ENCODE data around the gene BPIFA3. TPM values are rescaled to one million over a fixed set of nuclear protein-coding genes. Genes with fewer than 3 reads are reported as not detected.
A peak's percentile ranks its signal among the peaks of the same experiment; 100 is the strongest.
"Not testable (repeated sequence)": the region's sequence is repeated elsewhere in the genome, so short reads cannot be mapped to it uniquely, and the experiment has no call there.

BPIFA3 gene
- not detected in 2 replicates for total RNA-seq

DNA sequence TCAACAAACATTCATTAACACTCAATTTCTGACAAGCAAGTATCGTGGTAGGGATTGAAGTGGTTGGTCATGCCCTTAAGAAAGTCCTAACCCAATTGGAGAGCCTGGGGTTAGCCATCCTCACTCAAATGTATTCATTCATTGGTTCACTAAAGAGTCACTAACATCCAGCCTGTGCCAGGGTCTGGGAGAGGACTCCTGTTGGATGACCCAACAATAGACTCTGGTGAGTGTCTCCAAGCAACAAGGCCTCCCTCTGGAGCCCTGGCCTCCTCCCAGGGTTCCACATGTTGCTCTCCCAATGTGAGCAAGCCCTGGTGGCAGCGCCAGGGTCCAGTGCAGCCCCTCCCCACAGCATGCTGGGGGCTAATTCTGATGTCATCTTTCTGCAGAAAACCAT, at the start of gene BPIFA3:
Gene BPIFA3 (plus strand): TSS at position 301 of the 400 bp plus-strand sequence. CDS start 185 bp downstream, outside the sequence.
- no peak for DNase-seq (ENCODE audit: low read depth in 2 of 2)

DNA sequence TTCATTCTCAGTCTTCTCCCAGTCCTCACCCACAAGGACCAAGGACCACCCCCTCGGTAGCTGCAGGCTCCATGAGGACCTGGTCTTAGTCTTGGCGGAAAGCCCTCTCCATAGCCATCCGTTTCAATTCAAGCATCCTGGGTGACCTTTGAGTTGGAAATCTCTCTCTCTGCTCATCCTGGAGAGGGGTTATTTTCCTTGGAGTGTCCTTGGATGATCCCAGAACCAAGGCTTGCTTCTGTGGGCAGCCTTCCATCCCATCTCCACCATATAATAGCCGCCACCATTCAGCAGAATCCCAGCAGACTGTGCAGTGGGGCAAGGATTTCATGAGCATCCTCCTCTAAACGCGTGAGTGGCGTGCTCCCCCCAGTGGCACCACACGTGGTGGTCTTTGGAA, 49.3 kb upstream of the BPIFA3 start, which contains the start of gene BPIFA2:
Gene BPIFA2 (plus strand): TSS at position 301 of the 400 bp plus-strand sequence. CDS start 987 bp downstream, outside the sequence.
- DNase-seq (ENCODE audit: low read depth in 2 of 2) = no peak

DNA sequence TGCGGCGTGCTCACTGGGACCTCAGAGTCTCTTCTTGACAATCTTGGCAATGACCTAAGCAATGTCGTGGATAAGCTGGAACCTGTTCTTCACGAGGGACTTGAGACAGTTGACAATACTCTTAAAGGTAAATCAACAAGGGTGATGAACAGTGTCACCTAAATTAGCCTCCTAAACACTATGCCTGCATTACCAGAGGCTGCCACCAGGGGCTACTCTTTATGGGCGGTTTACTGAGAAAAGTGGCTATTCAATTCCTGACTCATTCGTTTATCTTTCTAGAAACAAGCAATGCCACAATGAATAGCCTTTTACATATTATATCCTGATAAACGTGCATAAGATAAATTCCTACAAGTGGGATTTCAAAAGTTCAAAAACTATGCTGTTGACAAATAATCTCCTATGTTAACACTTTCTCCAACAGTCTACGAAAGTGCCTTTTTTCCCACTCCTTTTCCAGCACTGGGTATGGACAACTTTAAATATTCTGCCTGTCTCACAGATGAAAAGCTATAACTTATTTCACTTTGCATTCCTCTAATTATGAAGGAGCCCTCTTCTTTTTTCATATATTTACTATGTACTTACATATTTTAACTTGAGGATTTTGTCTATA, 47.9 kb upstream of the BPIFA3 start:
- DNase-seq (ENCODE audit: low read depth in 2 of 2) = no peak

DNA sequence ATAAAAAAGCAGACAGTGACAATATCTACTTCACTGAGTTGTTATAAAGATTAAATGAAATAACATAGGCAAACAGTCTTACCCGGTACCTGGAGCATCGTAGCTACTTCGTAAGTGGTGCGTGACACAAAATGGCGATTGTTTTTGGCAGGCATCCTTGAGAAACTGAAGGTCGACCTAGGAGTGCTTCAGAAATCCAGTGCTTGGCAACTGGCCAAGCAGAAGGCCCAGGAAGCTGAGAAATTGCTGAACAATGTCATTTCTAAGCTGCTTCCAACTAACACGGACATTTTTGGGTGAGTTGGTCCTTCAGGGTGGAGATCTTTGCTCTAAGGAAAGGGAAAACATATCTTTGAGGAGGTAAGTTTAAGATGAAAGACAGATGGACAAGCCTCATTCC, 44.4 kb upstream of the BPIFA3 start:
- no peak for DNase-seq (ENCODE audit: low read depth in 2 of 2)

DNA sequence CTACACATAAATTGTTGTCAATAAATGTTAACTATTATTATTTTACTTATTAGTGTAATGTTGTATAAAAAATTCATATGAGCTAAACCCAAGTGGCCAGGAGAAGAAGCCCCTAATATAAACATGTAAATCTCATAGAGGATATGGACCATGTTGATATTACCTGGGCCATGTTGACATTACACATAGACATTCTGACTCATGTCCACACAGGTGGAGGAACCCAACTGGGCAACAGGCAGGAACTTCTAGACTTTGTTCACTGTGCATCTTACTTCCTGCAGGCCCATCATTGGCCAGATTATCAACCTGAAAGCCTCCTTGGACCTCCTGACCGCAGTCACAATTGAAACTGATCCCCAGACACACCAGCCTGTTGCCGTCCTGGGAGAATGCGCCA, 42.0 kb upstream of the BPIFA3 start:
- DNase-seq (ENCODE audit: low read depth in 2 of 2) = no peak

DNA sequence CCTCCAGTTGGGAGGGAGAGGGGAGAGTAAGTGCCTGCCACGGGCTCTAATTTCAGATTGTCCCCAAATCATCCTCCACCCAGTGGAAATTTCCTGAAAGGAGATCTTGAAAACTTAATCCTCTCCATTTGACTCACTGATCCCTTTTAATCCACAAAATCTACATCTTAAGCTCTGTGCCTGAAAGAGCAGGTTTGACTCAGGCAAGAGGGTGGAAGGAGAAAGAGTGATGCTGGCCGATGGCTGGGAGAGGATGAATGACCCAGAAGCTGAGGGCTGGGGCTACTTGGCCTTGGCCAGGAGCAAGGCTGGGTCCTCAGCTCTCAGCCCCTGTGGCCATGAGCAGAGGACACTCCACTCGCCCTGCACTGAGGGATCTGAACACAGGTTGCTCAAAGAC, 41.1 kb upstream of the BPIFA3 start:
- DNase-seq (ENCODE audit: low read depth in 2 of 2) = no peak

DNA sequence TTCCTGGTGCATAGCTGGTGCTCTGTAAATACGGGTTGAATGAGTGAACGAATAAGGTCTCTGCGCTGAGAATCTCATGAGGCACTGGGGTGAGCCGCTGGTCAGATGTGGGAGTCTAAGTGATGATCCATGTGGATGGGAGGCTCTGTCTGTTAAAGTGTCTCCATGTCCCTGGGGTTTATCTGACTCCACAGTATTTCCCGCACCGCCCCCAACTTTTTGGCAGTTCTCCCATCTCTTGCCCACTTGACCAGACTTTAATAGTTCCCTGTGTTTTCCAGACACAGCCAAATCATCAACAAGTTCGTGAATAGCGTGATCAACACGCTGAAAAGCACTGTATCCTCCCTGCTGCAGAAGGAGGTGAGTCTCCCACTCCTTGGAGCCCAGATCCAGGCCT, 39.3 kb upstream of the BPIFA3 start:
- no peak for DNase-seq (ENCODE audit: low read depth in 2 of 2)

DNA sequence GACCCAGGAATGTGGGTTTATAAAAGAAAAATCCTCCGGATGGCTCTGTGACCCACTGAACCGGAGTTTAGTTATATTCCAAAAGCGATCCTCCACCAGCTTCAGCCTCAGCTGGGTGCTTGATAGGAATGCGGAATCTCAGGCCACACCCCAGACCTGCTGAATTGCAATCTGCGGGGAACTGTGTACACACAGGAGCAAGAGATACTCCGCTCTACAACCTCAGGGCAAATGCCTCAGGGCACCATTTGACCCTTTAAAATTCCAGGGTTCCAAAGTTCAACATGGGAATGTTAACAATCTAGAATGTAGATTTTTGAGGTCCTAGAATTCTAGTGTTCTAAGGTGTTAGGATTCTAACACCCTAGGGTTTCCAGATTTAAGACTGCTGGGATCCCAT, 38.4 kb upstream of the BPIFA3 start:
- DNase-seq (ENCODE audit: low read depth in 2 of 2) = no peak

DNA sequence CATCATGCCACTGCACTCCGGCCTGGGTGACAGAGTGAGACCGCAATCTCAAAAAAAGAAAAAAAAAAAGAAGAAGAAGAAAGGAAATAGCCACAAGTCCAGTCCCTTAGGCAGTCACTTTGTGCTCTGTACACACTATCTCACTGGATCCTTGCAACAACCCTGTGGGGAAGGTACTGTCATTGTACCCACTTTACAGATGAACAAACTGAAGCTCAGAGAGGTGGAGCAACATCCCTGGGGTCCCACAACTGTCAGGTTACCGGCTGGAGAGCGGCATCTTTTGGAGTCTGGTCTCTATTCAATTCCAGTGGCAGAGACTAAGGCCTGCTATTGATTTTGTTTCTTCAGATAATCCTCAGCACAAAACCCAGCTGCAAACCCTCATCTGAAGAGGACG, 37.0 kb upstream of the BPIFA3 start:
- no peak for DNase-seq (ENCODE audit: low read depth in 2 of 2)

DNA sequence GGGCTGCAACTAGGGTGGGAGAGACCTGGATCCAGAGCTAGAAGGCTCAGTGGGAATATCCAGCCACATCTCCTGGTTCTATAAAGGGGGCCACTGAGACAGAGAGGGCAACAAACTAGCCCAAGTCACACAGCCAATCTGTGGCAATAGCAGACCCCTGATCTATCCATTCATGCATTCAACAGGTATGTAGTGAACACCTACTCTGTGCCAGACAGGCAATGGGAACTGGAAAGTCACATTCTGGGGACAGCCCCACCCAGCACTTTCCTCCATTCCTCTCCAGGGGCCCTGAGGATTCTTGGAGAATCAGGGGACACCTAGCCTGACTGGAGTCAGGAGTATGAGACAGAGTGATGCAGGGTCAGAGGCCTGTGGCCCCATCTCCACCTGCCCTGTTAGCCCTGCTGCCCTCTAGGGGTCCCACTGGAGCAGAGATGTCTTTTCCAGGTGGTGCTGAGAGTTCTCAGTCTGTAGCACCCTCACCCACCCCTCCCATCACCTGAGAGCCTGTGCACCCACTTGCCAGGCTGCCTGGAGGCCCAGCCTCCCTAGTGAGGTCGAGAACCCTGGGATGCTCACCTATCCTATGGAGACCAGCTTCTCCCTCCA, 35.6 kb upstream of the BPIFA3 start:
- DNase-seq (ENCODE audit: low read depth in 2 of 2) = no peak

DNA sequence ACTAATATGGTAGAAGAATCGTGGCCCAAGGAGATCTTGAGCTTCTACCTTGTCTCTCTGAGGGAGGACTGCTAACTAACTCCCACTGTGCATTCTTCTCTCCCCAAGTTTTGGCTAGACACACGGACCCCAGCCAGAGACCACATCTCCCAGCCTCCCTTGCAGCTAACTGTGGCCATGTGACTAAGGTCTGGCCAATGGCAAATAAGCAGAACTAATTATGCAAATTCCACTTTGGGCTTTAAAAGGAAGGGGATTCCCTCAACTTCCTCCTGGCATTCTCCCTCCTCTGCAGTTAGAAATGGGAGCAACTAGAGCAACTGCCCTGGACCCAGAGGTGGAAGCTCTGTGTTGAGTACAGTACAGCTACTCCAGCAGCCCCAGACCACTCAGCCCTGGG, 33.8 kb upstream of the BPIFA3 start:
- no peak for DNase-seq (ENCODE audit: low read depth in 2 of 2)

DNA sequence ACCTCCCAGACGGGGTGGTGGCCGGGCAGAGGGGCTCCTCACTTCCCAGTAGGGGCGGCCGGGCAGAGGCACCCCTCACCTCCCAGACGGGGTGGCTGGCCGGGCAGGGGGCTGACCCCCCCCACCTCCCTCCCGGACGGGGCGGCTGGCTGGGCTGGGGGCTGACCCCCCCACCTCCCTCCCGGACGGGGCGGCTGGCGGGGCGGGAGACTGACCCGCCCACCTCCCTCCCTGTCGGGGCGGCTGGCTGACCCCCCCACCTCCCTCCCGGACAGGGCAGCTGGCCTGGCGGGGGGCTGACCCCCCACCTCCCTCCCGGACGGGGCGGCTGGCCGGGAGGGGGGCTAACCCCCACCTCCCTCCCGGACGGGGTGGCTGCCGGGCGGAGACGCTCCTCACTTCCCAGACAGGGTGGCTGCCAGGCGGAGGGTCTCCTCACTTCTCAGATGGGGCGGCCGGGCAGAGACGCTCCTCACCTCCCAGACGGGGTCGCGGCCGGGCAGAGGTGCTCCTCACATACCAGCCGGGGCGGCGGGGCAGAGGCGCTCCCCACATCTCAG, 32.0 kb upstream of the BPIFA3 start:
- DNase-seq (ENCODE audit: low read depth in 2 of 2) = not testable (repeated sequence)

DNA sequence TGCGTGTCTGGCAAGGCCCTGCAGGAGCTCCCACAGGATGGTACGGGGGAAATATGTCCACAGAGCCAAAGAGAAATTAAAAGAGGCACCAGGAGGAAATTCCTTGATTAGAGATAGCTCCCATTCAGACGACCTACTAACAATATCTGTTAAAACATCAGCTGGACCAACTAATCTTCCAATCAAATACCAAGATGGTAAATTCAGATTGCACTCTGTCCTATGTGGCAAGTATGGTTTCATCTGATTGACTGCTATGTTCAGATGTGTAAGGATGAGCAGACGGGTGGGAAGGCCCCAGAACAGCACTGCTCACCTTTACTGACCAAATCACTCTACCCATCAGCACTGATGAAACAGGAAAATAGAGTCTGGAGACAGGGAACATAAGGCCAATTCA, 29.7 kb upstream of the BPIFA3 start:
- no peak for DNase-seq (ENCODE audit: low read depth in 2 of 2)

DNA sequence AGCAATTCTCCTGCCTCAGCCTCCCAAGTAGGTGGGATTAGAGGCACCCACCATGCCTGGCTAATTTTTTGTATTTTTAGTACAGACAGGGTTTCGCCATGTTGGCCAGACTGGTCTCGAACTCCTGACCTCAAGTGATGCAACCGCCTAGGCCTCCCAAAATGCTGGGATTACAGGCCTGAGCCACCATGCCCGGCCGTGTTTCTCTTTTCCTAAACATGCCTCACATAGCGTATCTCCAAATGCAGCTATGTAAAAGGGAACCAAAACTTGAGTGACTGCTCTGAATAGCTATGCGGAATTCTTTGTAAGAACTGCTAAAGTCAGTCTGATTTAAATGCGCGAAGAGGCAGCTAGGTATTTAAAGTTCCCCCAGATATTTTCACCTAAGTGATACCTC, 28.7 kb upstream of the BPIFA3 start:
- DNase-seq (ENCODE audit: low read depth in 2 of 2) = no peak

DNA sequence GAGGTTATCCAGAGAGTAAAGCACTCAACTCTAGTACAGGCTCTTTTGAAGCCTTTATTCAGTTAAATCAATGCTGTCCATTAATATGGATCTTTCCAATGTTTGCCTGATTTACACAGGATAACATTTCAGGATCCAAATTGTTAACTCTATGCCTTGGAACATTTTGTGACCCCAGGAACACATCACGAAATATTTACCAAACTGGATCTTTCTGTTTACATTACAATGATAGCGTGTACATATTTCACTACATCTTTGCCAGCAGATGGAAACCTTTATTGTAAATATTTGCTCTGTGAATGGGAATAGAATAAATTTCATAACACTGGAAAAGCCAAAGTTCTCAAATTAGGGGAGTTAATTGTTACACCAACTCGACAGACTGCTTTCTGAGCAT, 25.7 kb upstream of the BPIFA3 start:
- DNase-seq (ENCODE audit: low read depth in 2 of 2) = no peak

DNA sequence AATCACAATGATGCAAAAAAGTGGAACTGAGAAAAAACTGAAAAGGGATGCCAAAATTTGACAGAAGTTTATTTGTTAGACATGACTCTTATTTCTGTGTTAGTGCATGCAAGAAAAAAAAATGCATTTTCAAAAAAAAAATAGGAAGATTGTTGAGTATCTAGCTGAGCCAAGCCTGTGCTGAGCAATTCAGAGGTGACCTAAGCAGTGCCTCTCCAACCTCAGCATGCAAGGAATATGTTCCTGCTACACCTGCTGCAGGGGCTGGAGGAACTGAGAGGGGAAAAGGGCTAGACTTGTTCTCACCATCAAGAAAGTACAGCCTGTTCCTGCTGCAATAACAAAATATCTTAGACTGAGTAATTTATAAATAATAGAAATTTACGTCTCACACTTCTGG, 25.2 kb upstream of the BPIFA3 start:
- no peak for DNase-seq (ENCODE audit: low read depth in 2 of 2)

DNA sequence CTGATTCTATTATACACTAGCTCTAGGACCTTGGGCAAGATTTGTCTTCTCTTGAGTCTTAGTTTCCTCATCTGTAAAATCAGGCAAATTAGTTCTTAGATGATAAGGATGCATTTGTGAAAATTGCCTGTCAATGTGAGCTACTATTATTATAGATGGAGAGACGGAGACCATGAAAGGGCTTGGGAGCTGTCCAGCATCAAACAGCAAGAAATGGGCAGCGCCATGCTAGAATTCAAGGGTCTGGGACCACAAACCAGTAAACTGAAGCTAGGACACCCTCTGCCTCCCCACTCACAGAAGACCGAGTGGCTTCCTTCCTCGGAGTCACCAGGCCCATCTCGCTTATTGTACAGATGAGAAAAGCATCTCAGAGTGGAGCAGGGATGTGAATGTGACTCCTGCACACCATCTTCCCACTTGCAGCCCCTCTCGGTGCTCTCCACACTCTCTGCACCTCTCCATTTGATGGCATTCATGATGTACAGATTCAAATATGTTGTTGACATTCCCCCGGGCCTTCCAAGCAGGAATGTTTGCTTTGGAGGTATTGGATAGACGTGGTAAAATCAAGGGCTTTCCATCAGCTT, 24.1 kb upstream of the BPIFA3 start:
- no peak for DNase-seq (ENCODE audit: low read depth in 2 of 2)

DNA sequence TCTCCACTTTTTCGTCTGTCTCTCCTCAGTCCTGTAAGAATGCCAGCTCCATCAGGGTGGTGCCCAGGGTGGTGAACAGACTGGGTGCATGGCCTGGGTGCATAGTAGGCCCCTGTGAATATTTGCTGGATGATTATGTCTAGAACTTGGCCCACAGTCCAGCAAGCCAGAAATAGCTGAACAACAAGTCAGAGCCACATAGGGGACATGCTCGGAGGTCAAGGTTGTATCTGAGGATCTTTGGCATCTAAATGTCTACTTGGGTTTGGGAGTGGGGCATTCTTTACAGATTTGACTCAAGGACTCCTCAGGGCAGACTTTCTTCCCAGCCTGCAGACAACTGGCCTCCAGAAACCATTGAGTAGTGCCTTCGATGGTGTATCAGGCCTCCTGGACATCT, 18.1 kb upstream of the BPIFA3 start:
- DNase-seq (ENCODE audit: low read depth in 2 of 2) = no peak

DNA sequence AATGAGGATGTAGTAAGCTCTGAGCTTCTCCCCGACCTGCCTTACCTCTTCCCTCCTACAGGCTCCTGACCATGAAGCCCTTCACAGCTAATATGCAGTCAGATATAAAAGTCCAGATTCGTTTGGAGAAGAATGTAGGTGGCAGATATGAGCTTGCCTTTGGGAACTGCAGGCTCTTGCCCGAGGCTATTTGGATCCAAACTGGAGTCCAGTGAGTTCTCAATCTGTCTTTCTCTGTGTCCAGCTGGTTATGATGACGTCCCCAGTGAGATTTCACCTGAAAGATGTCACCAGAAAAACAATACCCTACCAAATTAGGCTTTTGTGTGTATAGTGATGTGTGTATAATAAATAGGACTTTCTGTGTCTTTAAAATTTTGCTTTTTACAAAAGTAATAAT, 14.7 kb upstream of the BPIFA3 start:
- DNase-seq (ENCODE audit: low read depth in 2 of 2) = no peak

DNA sequence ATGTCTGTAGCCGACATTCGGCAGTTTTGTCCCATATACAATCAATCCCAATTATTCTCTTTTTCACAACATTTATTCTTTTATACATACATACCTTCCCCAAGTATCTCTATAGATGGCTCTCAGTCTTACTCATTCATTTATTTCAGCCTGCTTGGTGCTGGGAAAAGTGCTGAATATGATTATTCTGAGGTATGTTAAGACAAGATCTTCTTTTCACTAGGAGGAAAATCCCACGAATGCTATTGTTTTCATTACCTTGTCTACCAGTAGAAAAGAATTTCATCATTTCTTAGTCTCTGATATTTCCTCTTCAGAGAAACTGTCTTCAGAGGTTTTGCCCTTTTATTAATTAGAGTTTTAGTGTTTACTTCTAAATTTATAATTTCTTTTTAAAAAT, 13.7 kb upstream of the BPIFA3 start:
- no peak for DNase-seq (ENCODE audit: low read depth in 2 of 2)

DNA sequence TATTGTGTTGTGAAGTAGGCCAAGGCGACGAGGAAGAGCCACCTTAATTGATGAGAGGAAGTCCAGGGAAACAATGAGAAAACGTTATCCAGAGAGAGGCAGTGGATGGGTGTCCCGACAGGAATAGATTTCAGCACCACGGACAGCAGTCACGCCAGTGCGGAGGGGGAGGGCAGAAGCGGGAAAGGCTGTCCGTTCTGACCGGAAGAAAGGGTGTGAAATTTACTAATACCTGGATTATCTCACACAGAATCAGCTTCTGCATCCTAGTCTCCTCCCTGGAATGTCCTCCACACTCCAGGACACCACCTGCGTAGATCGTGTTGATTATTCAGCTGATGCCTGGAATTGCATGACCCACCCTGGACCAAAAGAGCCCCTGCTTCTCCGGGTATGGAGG, 7.4 kb upstream of the BPIFA3 start:
- peak; percentile 51 to 72 for DNase-seq (ENCODE audit: low read depth in 2 of 2)

DNA sequence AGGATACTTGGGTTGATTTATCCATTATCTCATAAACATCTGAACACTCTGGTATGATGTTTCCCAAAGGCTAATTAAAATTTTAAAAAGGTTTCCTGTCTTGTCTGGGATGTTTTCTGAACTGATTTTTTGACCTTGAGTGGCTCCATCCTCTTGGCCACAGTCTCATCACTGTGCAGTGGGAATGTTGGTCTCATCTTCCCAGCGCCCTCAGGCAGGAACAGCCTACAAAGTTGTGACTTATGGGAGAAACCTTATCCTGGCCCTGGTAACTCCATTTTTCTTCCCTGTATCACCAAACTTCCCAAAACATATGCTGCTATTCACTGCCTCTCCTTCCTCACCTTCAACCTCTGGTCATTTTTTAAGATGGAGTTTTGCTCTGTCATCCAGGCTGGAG, 6.8 kb upstream of the BPIFA3 start:
- DNase-seq (ENCODE audit: low read depth in 2 of 2) = no peak
